Hepatocyte (in vitro differentiated cells): ENCODE data around the gene ANKS4B. TPM values are rescaled to one million over a fixed set of nuclear protein-coding genes. Genes with fewer than 3 reads are reported as not detected.

Source experiments
- DNase-seq: peaks from one replicate; pipeline ENCODE4 v3.0.0-alpha.2; 2016; ENCODE audit warnings: low spot score
- H2AFZ ChIP-seq: fragments of 200-600 bp; sonication (generic); 2 replicates; pipeline ENCODE4 v1.6.0; 2016; ENCODE audit warnings: antibody characterized with exemption, mild to moderate bottlenecking
- H3K27ac ChIP-seq: fragments of 200-600 bp; sonication (generic); 2 replicates; pipeline ENCODE4 v1.5.1; 2016; ENCODE audit warnings: mild to moderate bottlenecking
- H3K27me3 ChIP-seq: fragments of 200-600 bp; sonication (generic); 2 replicates; pipeline ENCODE4 v1.6.1; 2016
- H3K36me3 ChIP-seq: fragments of 200-600 bp; sonication (generic); replicated peaks from 2 replicates; pipeline ENCODE4 v1.5.1; 2016; ENCODE audit warnings: low read depth; ENCODE audit not compliant: insufficient read depth
- H3K4me1 ChIP-seq: fragments of 200-600 bp; sonication (generic); 2 replicates; pipeline ENCODE4 v1.5.1; 2016; ENCODE audit warnings: mild to moderate bottlenecking, moderate library complexity; ENCODE audit not compliant: insufficient read depth
- H3K4me2 ChIP-seq: fragments of 200-600 bp; sonication (generic); 2 replicates; pipeline ENCODE4 v1.6.0; 2016
- H3K4me3 ChIP-seq: fragments of 200-600 bp; sonication (generic); 2 replicates; pipeline ENCODE4 v1.5.1; 2016; ENCODE audit warnings: mild to moderate bottlenecking
- H3K79me2 ChIP-seq: fragments of 200-600 bp; sonication (generic); 2 replicates; pipeline ENCODE4 v1.6.0; 2017; ENCODE audit warnings: mild to moderate bottlenecking
- H3K9me2 ChIP-seq: fragments of 200-600 bp; sonication (generic); replicated peaks from 2 replicates; pipeline ENCODE4 v1.6.0; 2017; ENCODE audit warnings: mild to moderate bottlenecking; ENCODE audit not compliant: insufficient read depth
- H3K9me3 ChIP-seq: fragments of 200-600 bp; sonication (generic); 2 replicates; pipeline ENCODE4 v1.5.1; 2016; ENCODE audit warnings: low read depth, mild to moderate bottlenecking
- H4K20me1 ChIP-seq: fragments of 200-600 bp; sonication (generic); 2 replicates; pipeline ENCODE4 v1.6.0; 2016; ENCODE audit warnings: mild to moderate bottlenecking; ENCODE audit not compliant: insufficient read depth, poor library complexity, severe bottlenecking
- EZH2 ChIP-seq: fragments of 200-600 bp; sonication (generic); IDR thresholded peaks from 2 replicates; pipeline ENCODE4 v1.6.1; 2016; ENCODE audit warnings: antibody characterized with exemption, mild to moderate bottlenecking, borderline replicate concordance
- EZH2phosphoT487 ChIP-seq: fragments of 200-600 bp; sonication (generic); IDR thresholded peaks from one replicate; pipeline ENCODE4 v1.6.1; 2018; ENCODE audit warnings: antibody characterized with exemption, mild to moderate bottlenecking, low read depth, moderate library complexity; ENCODE audit not compliant: unreplicated experiment, severe bottlenecking
- WGBS: methylation state at CpG from one replicate; pipeline ENCODE4 v1.1.6; 2016; ENCODE audit warnings: low lambda C conversion rate; ENCODE audit errors: missing lambda C conversion rate; 5-methylcytosine and 5-hydroxymethylcytosine counted together
- polyA plus RNA-seq: library from polyadenylated mRNA; unstranded; fragments of >200 nt; fragmentation: Nextera tagmentation; extraction: Ambion mirVana; gene quantifications from 2 replicates; pipeline ENCODE4 v1.2.1, GENCODE V29; 2016
- total RNA-seq: library from RNA; depleted of rRNA; stranded (reverse); fragments of >200 nt; gene quantifications from 2 replicates; pipeline ENCODE4 v1.2.3, GENCODE V29; 2014
- TF ChIP-seq, protein P1 (sequence below): fragments of 200-600 bp; sonication (generic); IDR thresholded peaks from 2 replicates; pipeline ENCODE4 v1.5.1; 2016; ENCODE audit warnings: antibody characterized with exemption, mild to moderate bottlenecking; ENCODE audit not compliant: poor library complexity

Gene ANKS4B
- total and polyA plus RNA-seq, 2 experiments from 2014 or later: 7.9 to 20.9 TPM

GRCh38 chr16:21279501-21279900 is 46.0 kb downstream of the ANKS4B start:
- WGBS: 84% methylated on average over 2 of the region's 2 CpGs
- Histone ChIP-seq H3K79me2 (no peaks in the 10 kb centered on the region), H3K9me2 (no peaks in the 10 kb centered on the region), H3K4me3 (no peak overlapping the region), H3K9me3 (no peaks in the 10 kb centered on the region), H3K4me1 (no peaks in the 10 kb centered on the region), H3K27ac (no peak overlapping the region), H2AFZ (no peak overlapping the region), H3K36me3 (no peaks in the 10 kb centered on the region), H3K27me3 (peaks cover 17% of the 10 kb centered on the region), H4K20me1 (no peaks in the 10 kb centered on the region), H3K4me2 (no peak overlapping the region)
- TF ChIP-seq EZH2 (no peak), EZH2phosphoT487 (no peak)
- TF ChIP-seq, protein P1, sequence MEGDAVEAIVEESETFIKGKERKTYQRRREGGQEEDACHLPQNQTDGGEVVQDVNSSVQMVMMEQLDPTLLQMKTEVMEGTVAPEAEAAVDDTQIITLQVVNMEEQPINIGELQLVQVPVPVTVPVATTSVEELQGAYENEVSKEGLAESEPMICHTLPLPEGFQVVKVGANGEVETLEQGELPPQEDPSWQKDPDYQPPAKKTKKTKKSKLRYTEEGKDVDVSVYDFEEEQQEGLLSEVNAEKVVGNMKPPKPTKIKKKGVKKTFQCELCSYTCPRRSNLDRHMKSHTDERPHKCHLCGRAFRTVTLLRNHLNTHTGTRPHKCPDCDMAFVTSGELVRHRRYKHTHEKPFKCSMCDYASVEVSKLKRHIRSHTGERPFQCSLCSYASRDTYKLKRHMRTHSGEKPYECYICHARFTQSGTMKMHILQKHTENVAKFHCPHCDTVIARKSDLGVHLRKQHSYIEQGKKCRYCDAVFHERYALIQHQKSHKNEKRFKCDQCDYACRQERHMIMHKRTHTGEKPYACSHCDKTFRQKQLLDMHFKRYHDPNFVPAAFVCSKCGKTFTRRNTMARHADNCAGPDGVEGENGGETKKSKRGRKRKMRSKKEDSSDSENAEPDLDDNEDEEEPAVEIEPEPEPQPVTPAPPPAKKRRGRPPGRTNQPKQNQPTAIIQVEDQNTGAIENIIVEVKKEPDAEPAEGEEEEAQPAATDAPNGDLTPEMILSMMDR: no peak
- no peak for DNase-seq

GRCh38 chr16:21281698-21282389 is 48.3 kb downstream of the ANKS4B start:
- no peaks in the 10 kb centered on the region for H3K36me3 ChIP-seq
- no peaks in the 10 kb centered on the region for H4K20me1 ChIP-seq
- H3K27me3 ChIP-seq: peaks cover 13% of the 10 kb centered on the region
- WGBS: 92% methylated on average over 7 of the region's 7 CpGs
- H3K27ac ChIP-seq: no peak overlapping the region
- H3K4me2 ChIP-seq: no peak overlapping the region
- H3K79me2 ChIP-seq: no peaks in the 10 kb centered on the region
- no peak overlapping the region for H2AFZ ChIP-seq
- H3K4me3 ChIP-seq: no peak overlapping the region
- no peak for DNase-seq
- no peaks in the 10 kb centered on the region for H3K9me3 ChIP-seq
- H3K9me2 ChIP-seq: no peaks in the 10 kb centered on the region
- TF ChIP-seq EZH2 (no peak), EZH2phosphoT487 (no peak)
- TF ChIP-seq, protein P1: no peak
- peaks cover 2% of the 10 kb centered on the region for H3K4me1 ChIP-seq

- DNase-seq: peak; percentile 79
- 3% methylated on average over 38 of the region's 67 CpGs for WGBS
- Histone ChIP-seq H3K79me2 (no peaks in the 10 kb centered on the region), H3K36me3 (no peaks in the 10 kb centered on the region), H3K27me3 (peaks cover 3% of the 10 kb centered on the region), H3K9me3 (peaks cover under 1% of the 10 kb centered on the region), H3K4me2 (peak overlapping the region; percentile 82), H3K4me3 (peak overlapping the region; percentile 57), H2AFZ (peak overlapping the region; percentile 73), H4K20me1 (no peaks in the 10 kb centered on the region), H3K9me2 (no peaks in the 10 kb centered on the region), H3K4me1 (peaks cover 2% of the 10 kb centered on the region), H3K27ac (peak overlapping the region; percentile 48)
- TF ChIP-seq EZH2: no peak
- TF ChIP-seq, protein P1: peak; percentile 55
Observed at GRCh38 chr16:21283521-21284289, 50.2 kb downstream of the ANKS4B start.
